SK-N-MC (cell line): ENCODE results near the gene UAP1L1.

Experiments
- EZH2 ChIP-seq: fragments of 200-600 bp; sonication (generic); IDR thresholded peaks from one replicate; pipeline ENCODE4 v1.6.1; 2017; ENCODE audit warnings: antibody characterized with exemption
- FOXP2 ChIP-seq: optimal IDR thresholded peaks from 2 replicates; pipeline ENCODE3; 2011; ENCODE audit warnings: mild to moderate bottlenecking, moderate library complexity; ENCODE audit not compliant: insufficient read depth; ENCODE audit errors: extremely low read length, control extremely low read depth
- POLR2AphosphoS5 ChIP-seq: IDR thresholded peaks from 2 replicates; pipeline ENCODE4 v1.6.1; 2012; ENCODE audit warnings: mild to moderate bottlenecking, low read depth, low read length, borderline replicate concordance

- TF ChIP-seq EZH2 (no peak), POLR2AphosphoS5 (no peak), FOXP2 (no peak)
Measured at GRCh38 chr9:137089232-137089947, 12.1 kb downstream of the UAP1L1 start.
